Left ventricle myocardium superior (tissue), 1 donor: ENCODE data around the gene BTLA. TPM values are rescaled to one million over a fixed set of nuclear protein-coding genes. Genes with fewer than 3 reads are reported as not detected.
"Not testable (repeated sequence)": the region's sequence is repeated elsewhere in the genome, so short reads cannot be mapped to it uniquely, and the experiment has no call there.

Experiments used
- ATAC-seq: fragments of 200-7000 bp; cut with Tn5 transposase; one replicate; pipeline ENCODE4 v1.9.1; 2020; ENCODE audit warnings: mild to moderate bottlenecking, moderate library complexity
- DNase-seq: peaks from one replicate; pipeline ENCODE4 v3.0.0-alpha.2; 2020
- intact Hi-C: fragments of 100-400 bp; cut with micrococcal nuclease; formaldehyde crosslinking; loops from one replicate; pipeline ENCODE4 v1.11.0; 2022
- total RNA-seq: library from RNA; stranded (reverse); fragmentation: NEBNext Ultra II Directional; extraction: Animal tissue kit (Norgen Biotek cat#: 25700); gene quantifications from one replicate; pipeline ENCODE4 v1.2.1, GENCODE V29; 2021
- donor health status: DM: no; HTN: yes; CAD: no; lungs with severe emphysema.

Gene BTLA
- total RNA-seq, 1 donor from 2014 or later = not detected

- DNase-seq, intact Hi-C loops, ATAC-seq: not testable (repeated sequence)
Observed at GRCh38 chr3:112461787-112462186, 37.5 kb downstream of the BTLA start.

DNA sequence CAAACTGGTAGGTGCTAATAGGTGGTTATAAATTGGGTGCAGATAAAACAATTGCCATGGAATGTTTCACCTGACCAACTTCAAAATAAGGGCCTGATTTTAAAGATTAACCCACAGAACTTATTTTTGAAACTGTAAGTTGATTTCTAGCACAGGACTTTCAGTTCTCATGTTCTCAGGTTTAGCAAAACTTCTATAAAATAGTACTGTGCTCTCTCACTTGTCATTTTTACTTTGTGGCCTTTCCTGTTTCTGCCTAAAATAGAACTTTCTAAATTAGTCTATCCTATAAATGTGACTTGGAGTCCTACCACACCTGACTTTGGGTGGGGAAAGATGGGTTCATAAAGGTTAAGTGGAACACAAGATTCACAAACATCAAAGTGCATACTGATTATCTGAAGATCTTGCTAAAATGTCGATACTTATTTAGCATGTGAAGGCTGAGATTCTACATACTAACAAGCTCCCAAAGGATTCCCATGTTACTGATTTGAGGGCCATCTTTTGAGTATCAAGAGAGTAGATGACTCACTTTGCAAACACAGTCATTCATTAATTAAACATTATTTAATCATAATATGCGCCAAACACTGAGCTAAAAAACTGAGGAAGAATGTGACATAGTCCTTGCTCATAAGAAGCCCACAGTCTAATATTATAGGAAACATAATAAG is 38.6 kb downstream of the BTLA start:
- intact Hi-C loops = no loop called here
- ATAC-seq (no peak), DNase-seq (no peak)

- intact Hi-C loops = no loop called here
- no peak for ATAC-seq
- DNase-seq = no peak
Observed at GRCh38 chr3:112459750-112460149, 39.5 kb downstream of the BTLA start.

- DNase-seq = no peak
- intact Hi-C loops = no loop called here
- no peak for ATAC-seq
Observed at GRCh38 chr3:112456147-112456546, 43.1 kb downstream of the BTLA start.

GRCh38 chr3:112448939-112449338 is 50.3 kb downstream of the BTLA start:
- no peak for ATAC-seq
- no peak for DNase-seq
- intact Hi-C loops = no loop called here

GRCh38 chr3:112446343-112446742 is 52.9 kb downstream of the BTLA start:
- DNase-seq = no peak
- peak; percentile 55 for ATAC-seq
- intact Hi-C loops = no loop called here

- DNase-seq (no peak), ATAC-seq (no peak)
- intact Hi-C loops = no loop called here
Observed at GRCh38 chr3:112445839-112446238, 53.4 kb downstream of the BTLA start.

DNA sequence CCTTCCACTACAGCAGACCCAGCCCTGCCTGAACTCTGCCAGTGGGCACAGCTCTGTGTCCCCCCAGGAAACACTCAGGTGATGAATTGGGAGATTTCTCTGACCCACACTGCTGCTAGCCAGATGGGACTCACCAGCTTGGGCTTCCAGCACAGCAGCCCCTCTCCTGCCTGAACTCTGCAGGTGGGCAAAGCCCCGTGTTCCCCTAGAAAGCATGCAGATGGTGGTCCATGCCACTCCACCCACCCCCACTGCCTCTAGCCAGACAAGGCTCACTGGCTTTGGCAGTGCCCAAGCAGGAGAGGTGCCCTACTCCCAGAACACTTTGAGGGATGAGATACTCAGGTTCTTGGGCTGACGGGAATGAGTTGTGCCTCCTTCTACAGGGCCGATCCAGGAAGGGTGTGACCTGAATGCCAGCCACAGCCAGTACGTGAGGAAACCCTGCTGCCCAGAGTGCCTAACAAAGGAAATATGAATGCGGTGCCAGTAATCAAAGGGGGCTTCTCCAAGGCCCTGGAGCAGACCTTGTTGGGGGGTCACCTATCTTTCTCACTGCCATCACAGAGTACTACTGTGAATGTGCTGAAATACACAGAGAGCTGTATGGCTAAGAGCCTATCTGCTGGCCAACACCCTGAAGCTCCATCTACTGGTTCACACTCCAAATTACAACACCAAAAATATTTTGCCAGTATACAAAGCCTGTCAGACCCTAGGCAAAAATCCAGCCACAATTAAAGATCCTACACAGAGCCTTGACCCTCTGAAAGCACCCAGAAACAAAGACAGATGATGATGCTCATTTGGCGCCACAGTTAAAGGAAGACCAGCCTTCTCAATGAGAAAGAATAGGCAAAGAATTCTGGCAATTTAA is 61.9 kb downstream of the BTLA start:
- intact Hi-C loops = no loop called here
- no peak for ATAC-seq
- no peak for DNase-seq

DNA sequence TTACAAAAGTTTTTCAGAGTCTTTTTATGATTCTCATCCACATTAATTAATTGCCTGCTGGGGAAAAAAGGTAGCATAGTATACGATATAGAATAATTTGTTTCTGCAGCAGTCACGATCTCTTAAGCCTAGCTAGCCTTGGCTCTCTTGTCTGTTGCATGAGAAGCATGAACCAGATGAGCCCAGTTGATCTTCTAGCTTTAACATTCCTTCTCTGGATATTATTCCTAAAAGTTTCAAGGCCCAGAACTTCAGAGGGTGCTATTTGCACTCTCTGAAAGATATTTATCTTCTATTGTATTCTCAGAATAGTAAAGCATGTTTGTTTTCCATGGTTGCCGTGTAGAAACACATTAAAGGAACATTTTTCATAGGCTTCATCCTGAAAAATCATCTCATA is 69.3 kb downstream of the BTLA start:
- ATAC-seq = no peak
- intact Hi-C loops = no loop called here
- DNase-seq = no peak

DNA sequence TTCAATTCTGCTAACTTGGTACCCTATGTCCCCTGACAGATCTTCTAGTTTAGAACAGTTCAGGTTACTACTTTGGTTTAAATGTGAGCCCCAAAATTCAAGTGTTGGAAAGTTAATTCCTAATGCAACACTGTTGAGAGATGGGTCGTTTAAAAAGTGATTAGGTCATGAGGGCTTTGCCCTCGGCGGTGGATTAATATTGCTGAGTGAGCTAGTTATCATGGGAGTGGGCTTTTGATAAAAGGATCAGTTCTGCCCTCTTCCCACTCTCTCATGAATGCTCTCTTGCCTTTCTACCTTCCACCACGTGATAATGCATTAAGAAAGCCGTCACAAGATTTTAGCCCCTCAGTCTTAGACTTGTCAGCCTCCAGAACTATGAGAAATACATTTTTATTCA is 72.1 kb downstream of the BTLA start:
- DNase-seq (no peak), ATAC-seq (no peak)
- intact Hi-C loops = no loop called here

GRCh38 chr3:112425858-112426750 is 73.2 kb downstream of the BTLA start:
- ATAC-seq (no peak), DNase-seq (no peak)
- intact Hi-C loops = no loop called here

DNA sequence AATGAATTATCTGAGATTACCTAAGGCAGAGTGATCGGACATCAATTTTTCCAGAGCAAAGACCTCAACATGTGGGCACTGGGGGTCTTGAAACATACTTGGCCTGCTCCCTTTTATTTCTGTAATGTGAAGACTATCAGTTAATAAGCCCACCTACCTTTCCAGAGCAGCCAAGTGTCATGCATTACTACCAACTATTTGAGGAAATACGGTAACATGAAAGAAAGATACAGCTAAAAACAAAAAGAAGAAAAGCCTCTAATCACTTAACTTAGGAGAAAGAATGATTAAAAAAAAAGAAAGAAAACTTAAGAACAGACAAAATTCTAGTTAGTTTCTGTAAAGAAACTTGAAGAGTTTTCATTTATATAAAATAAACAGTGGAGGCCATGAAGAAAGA is 73.9 kb downstream of the BTLA start:
- intact Hi-C loops = no loop called here
- DNase-seq (no peak), ATAC-seq (no peak)

- no peak for ATAC-seq
- no peak for DNase-seq
- intact Hi-C loops = no loop called here
Observed at GRCh38 chr3:112424394-112424793, 74.9 kb downstream of the BTLA start.

DNA sequence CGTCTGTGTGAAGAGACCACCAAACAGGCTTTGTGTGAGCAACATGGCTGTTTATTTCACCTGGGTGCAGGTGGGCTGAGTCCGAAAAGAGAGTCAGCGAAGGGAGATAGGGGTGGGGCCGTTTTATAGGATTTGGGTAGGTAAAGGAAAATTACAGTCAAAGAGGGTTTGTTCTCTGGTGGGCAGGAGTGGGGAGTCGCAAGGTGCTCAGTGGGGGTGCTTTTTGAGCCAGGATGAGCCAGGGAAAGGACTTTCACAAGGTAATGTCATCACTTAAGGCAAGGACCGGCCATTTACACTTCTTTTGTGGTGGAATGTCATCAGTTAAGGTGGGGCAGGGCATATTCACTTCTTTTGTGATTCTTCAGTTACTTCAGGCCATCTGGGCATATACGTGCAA is 76.4 kb downstream of the BTLA start:
- intact Hi-C loops, DNase-seq, ATAC-seq: not testable (repeated sequence)

DNA sequence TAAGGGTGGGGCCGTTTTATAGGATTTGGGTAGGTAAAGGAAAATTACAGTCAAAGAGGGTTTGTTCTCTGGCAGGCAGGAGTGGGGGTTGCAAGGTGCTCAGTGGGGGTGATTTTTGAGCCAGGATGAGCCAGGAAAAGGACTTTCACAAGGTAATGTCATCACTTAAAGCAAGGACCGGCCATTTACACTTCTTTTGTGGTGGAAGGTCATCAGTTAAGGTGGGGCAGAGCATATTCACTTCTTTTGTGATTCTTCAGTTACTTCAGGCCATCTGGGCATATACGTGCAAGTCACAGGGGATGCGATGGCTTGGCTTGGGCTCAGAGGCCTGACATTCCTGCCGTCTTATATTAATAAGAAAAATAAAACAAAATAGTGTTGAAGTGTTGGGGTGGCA is 80.7 kb downstream of the BTLA start:
- ATAC-seq, intact Hi-C loops, DNase-seq: not testable (repeated sequence)

DNA sequence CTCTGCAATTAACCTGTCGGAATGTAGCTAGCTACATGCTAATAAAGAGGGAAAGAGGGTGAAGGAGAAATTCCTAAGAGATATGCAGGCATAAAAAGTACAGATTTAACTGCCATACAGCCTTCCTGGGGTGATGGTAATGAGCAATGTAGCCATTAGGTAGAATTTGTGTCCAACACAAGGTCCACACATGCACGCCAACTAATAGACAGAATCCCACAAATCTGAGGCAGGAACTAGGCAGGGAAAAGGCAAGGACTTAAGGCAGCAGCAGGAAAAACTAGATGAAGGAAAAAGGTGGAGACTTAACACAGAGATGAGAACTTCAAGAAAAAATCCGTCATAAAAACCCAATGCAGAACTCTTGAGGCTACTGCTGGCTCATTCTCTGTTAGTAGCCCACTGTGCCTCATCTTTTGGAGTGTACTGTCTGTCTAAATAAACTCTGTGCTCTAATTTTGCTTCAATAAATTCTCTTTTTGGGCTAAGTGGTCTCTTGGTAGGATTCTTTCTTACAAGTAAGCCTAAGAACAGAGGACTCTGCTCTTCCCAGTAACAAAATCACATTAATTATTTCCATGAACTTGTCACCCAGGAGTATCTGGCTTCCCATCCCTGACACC is 81.5 kb downstream of the BTLA start:
- ATAC-seq = no peak
- no peak for DNase-seq
- intact Hi-C loops = no loop called here

DNA sequence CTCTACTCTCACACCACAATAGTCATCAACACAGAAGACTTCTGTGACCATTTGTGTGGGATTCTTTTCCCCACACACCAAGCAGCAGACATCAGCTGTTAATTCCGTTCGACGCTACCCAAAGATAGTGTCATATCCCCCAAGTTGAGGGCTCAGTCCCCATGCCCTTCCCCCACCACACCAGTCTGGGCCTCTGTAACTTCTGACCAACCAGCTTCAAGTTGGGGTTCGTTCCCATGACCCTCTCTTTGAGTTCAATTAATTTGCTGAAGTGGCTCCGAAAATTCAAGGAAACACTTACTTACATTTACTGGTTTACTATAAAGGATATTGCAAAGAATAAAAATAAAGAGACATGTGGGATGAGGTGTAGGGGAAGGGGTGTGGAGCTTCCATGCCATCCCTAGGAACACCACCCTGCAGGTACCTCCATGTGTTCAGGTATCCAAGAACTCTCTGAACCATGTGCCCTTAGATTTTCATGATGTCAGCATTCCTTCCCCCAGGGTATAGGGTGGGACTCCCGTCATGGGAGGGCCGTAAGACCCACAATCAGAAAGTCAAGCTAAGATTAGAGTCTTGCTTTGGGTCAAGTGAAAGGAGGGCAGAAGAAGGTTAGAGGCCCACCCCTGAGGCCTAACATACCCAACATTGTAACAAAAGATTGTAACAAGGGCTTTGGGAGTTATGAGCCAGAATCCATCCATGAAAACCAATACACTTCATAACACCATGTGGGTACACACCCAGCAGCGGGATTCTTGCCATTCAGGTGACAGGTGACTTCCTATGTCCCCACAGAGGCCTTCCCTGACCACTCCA is 82.7 kb downstream of the BTLA start:
- intact Hi-C loops = no loop called here
- DNase-seq = no peak
- no peak for ATAC-seq

DNA sequence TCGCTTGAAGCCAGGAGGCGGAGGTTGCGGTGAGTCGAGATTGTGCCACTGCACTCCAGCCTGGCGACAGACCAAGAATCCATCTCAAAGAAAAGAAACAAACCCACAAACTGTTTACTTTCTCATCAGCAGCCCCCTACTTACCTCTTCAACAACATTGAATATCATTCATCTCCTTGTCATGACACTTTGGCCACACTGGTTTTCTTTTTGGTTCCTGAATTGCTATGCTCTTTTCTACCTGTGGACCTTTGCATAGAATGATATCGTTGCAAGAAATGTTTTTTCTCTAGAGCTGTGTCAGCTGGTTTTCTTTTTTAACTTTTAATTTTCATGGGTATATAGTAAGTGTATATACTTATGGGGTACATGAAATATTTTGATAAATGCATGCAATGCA is 83.9 kb downstream of the BTLA start:
- intact Hi-C loops = no loop called here
- no peak for ATAC-seq
- no peak for DNase-seq
